ENCODE results near the gene PIAS3.

The PIAS3 gene

DNA sequence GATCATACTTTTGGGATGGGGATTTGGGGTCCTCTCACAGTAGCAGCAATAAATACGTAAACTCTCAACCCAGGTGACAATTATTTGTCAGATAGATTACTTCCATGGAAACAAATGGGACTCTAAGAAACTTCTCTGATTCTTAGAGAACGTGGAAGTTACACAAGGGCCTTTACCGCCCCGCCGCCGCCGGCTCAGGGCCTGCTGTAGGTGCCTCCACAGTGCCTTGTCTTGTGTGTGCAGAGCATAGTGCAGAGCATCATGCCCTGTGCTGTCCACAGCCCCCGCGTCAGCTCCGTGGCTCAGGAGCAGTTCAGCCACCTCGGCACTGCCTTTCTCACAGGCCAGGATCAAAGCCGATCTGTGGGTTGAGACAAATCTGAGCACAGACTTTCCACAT, 15.8 kb upstream of the PIAS3 start:
- peaks cover 52% of the 10 kb centered on the region for H3K27me3 ChIP-seq (ENCODE audit: control insufficient read depth, insufficient read depth, low read length)
- no peak overlapping the region for H3K9ac ChIP-seq (ENCODE audit: low read length)
- no peak overlapping the region for H3K4me3 ChIP-seq (ENCODE audit: low read depth, low read length)
- H3K4me1 ChIP-seq (ENCODE audit: control insufficient read depth, insufficient read depth, low read length): peaks cover 16% of the 10 kb centered on the region
- no peak overlapping the region for H3K27ac ChIP-seq (ENCODE audit: low read depth, low read length)
- H3K36me3 ChIP-seq (ENCODE audit: control insufficient read depth, insufficient read depth, low read length): no peaks in the 10 kb centered on the region
- no peaks in the 10 kb centered on the region for H3K9me3 ChIP-seq (ENCODE audit: control insufficient read depth, insufficient read depth, low read depth, low read length)

DNA sequence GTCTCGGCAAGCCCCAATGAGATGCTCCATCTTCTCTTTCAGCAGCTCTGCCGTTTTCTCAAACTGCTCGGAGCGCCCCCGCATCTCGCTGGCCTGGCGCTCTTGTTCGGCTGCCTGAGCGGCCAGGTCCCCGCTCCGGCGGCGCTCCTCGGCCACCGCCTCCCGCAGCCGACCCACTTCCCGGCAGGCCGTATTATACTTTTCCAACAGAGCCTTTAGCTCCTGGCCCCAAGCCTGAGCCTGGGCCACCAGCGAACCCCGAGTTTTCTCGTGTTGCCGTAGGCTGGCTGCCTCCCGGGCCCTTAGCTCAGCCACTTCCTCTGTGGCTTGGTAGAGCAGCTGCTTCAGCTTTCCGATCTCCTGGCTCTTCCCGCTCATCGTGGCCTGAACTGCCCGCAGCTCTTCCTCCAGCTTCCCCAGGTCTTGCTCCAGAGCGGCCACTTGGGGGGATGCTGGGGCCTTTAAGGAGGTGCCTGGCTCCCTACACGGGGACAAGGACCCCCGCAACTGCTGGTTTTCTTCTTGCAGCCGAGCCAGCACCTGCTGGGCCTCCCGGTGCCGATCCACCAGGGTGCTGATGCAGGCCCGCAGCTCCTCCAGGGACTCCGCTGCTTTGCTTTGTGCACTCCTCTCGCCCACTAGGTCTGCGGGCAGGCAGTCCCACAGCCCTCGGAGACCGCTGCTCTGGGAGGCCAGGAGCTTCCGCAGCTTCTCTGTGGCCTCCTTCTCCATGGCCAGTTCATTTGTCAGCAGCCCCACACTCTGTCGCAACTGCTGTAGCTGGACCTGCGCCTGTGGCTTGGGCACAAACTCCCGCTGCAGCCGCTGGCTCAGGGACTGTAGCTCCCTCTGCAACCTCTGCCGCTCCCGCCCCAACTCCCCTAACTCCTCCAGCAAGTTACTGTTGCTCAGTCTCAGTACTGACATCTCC, 13.4 kb upstream of the PIAS3 start:
- H3K9ac ChIP-seq (ENCODE audit: low read length): no peak overlapping the region
- no peak overlapping the region for H3K27ac ChIP-seq (ENCODE audit: low read depth, low read length)
- peak overlapping the region; percentile 53 for H3K4me3 ChIP-seq (ENCODE audit: low read depth, low read length)

GRCh38 chr1:145868232-145868631, 9.4 kb upstream of the PIAS3 start:
- peaks cover 20% of the 10 kb centered on the region for H3K27me3 ChIP-seq (ENCODE audit: control insufficient read depth, insufficient read depth, low read length)
- no peak overlapping the region for H3K27ac ChIP-seq (ENCODE audit: low read depth, low read length)
- no peaks in the 10 kb centered on the region for H3K36me3 ChIP-seq (ENCODE audit: control insufficient read depth, insufficient read depth, low read length)
- H3K9ac ChIP-seq (ENCODE audit: low read length): no peak overlapping the region
- H3K9me3 ChIP-seq (ENCODE audit: control insufficient read depth, insufficient read depth, low read depth, low read length): no peaks in the 10 kb centered on the region
- no peak overlapping the region for H3K4me3 ChIP-seq (ENCODE audit: low read depth, low read length)
- H3K4me1 ChIP-seq (ENCODE audit: control insufficient read depth, insufficient read depth, low read length): peaks cover 10% of the 10 kb centered on the region

More for the DNA sequence above, 13.4 kb upstream of the PIAS3 start:
- Histone ChIP-seq H3K36me3 (ENCODE audit: control insufficient read depth, insufficient read depth, low read length) (no peaks in the 10 kb centered on the region), H3K4me1 (ENCODE audit: control insufficient read depth, insufficient read depth, low read length) (peaks cover 10% of the 10 kb centered on the region), H3K27me3 (ENCODE audit: control insufficient read depth, insufficient read depth, low read length) (peaks cover 49% of the 10 kb centered on the region), H3K9me3 (ENCODE audit: control insufficient read depth, insufficient read depth, low read depth, low read length) (no peaks in the 10 kb centered on the region)

DNA sequence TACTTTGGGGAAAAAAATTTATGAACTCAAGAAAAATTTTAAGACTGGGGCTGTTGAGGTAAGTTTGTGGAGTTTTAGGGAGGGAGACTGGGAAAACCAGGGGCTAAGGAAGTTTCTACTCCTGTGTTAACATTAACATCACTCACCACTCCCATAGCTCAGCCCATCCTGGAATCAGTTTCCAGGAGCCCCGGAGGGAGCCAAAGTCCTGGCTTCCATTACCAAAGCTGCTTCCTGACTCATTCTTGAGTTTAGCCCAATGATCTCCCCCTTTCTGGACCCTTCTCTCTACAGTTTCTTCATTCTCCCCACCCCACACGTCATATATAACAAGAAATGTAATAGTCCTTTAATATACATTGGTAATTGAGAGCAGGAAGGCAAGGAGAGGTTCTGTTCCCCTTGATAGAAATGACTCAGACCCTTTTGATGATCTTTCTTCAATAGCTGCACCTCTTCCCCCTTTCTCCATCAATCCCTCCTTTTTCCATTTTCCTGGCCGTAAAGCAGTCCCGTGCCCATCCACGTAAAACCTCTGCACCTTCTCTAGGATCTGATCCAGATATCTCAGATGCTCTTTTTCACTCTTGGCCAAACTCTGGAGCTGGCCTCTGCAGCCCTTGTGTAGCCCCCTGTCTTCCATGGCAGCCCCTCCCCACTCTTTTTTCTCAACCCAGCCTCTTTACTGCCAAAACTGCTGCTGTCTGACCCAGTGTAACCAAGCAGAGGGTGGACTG, 4.6 kb upstream of the PIAS3 start:
- Histone ChIP-seq H3K4me1 (ENCODE audit: control insufficient read depth, insufficient read depth, low read length) (peaks cover 4% of the 10 kb centered on the region), H3K4me3 (ENCODE audit: low read depth, low read length) (no peak overlapping the region), H3K27ac (ENCODE audit: low read depth, low read length) (no peak overlapping the region), H3K27me3 (ENCODE audit: control insufficient read depth, insufficient read depth, low read length) (no peaks in the 10 kb centered on the region), H3K9ac (ENCODE audit: low read length) (no peak overlapping the region), H3K36me3 (ENCODE audit: control insufficient read depth, insufficient read depth, low read length) (no peaks in the 10 kb centered on the region), H3K9me3 (ENCODE audit: control insufficient read depth, insufficient read depth, low read depth, low read length) (no peaks in the 10 kb centered on the region)

DNA sequence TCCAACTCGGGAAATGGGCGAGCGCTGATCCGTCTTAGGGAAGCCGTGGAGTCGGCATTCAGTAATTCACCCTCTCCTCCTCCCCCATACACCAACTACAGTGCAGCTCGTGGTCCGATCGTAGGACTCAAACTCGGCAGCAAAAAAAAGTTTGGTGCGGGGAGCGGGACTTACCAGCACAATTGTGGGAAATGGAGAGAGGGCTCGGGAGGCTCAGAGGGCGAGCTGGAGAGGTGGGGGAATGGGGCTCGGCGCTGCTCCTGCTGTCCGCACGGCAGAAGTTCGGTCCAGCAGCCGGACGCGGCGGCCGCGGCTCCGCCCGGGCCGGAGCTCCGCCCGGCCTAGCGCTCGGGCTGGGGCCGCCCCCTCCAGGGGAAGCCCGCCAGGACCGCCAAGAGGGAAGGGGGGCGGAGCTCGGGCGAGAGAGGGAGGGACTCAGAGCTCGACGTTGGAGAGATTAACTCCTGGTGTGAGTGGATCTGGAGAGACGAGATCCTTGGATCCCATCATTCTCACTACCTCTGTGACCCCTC, 676 bp upstream of the PIAS3 start:
- Histone ChIP-seq H3K9me3 (ENCODE audit: control insufficient read depth, insufficient read depth, low read depth, low read length) (peaks cover 9% of the 10 kb centered on the region), H3K4me1 (ENCODE audit: control insufficient read depth, insufficient read depth, low read length) (peaks cover 9% of the 10 kb centered on the region), H3K27me3 (ENCODE audit: control insufficient read depth, insufficient read depth, low read length) (no peaks in the 10 kb centered on the region), H3K4me3 (ENCODE audit: low read depth, low read length) (peak overlapping the region; percentile 87), H3K36me3 (ENCODE audit: control insufficient read depth, insufficient read depth, low read length) (peaks cover 25% of the 10 kb centered on the region), H3K9ac (ENCODE audit: low read length) (peak overlapping the region; percentile 66), H3K27ac (ENCODE audit: low read depth, low read length) (no peak overlapping the region)

GRCh38 chr1:145858238-145858900, 512 bp downstream of the PIAS3 start:
- H3K9ac ChIP-seq (ENCODE audit: low read length): peak overlapping the region; percentile 74
- H3K27me3 ChIP-seq (ENCODE audit: control insufficient read depth, insufficient read depth, low read length): no peaks in the 10 kb centered on the region
- peaks cover 37% of the 10 kb centered on the region for H3K36me3 ChIP-seq (ENCODE audit: control insufficient read depth, insufficient read depth, low read length)
- peak overlapping the region; percentile 87 for H3K4me3 ChIP-seq (ENCODE audit: low read depth, low read length)
- H3K9me3 ChIP-seq (ENCODE audit: control insufficient read depth, insufficient read depth, low read depth, low read length): peaks cover 9% of the 10 kb centered on the region
- H3K27ac ChIP-seq (ENCODE audit: low read depth, low read length): no peak overlapping the region; the same call in 1 of the 2 replicates
- H3K4me1 ChIP-seq (ENCODE audit: control insufficient read depth, insufficient read depth, low read length): peaks cover 9% of the 10 kb centered on the region

- Histone ChIP-seq H3K4me3 (ENCODE audit: low read depth, low read length) (no peak overlapping the region), H3K36me3 (ENCODE audit: control insufficient read depth, insufficient read depth, low read length) (peaks cover 46% of the 10 kb centered on the region), H3K9me3 (ENCODE audit: control insufficient read depth, insufficient read depth, low read depth, low read length) (peaks cover 9% of the 10 kb centered on the region), H3K27ac (ENCODE audit: low read depth, low read length) (no peak overlapping the region), H3K9ac (ENCODE audit: low read length) (no peak overlapping the region), H3K27me3 (ENCODE audit: control insufficient read depth, insufficient read depth, low read length) (no peaks in the 10 kb centered on the region), H3K4me1 (ENCODE audit: control insufficient read depth, insufficient read depth, low read length) (peaks cover 9% of the 10 kb centered on the region)
Observed at GRCh38 chr1:145857170-145857569, 1.7 kb downstream of the PIAS3 start.

DNA sequence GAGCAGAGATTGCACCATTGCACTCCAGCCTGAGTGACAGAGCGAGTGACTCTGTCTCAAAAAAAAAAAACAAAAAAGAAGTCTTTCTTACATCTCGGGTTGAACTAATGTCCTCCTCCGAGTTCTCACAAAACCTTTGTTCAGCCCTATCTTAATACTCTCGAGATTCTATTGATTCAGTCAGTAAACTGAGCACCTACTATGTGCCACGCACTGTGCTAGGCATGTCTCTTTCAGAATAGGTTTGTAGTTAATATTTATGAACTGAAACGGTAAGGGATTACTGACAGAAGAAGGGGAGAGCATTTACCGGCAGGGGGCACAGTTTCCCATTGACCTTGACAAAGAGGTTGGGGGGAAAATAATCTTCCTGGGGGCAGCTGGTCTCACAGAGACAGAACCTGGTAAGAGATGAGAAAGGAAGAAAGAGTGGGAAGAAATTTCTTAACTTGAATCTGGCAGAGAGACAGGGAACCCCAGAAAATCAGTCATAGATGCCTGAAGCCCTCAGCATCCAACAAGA, 3.4 kb downstream of the PIAS3 start:
- no peak overlapping the region for H3K4me3 ChIP-seq (ENCODE audit: low read depth, low read length)
- peaks cover 59% of the 10 kb centered on the region for H3K36me3 ChIP-seq (ENCODE audit: control insufficient read depth, insufficient read depth, low read length)
- H3K4me1 ChIP-seq (ENCODE audit: control insufficient read depth, insufficient read depth, low read length): peaks cover 9% of the 10 kb centered on the region
- no peaks in the 10 kb centered on the region for H3K27me3 ChIP-seq (ENCODE audit: control insufficient read depth, insufficient read depth, low read length)
- H3K27ac ChIP-seq (ENCODE audit: low read depth, low read length): no peak overlapping the region
- H3K9ac ChIP-seq (ENCODE audit: low read length): no peak overlapping the region
- H3K9me3 ChIP-seq (ENCODE audit: control insufficient read depth, insufficient read depth, low read depth, low read length): peaks cover 9% of the 10 kb centered on the region

- no peak overlapping the region for H3K4me3 ChIP-seq (ENCODE audit: low read depth, low read length)
- peaks cover 8% of the 10 kb centered on the region for H3K4me1 ChIP-seq (ENCODE audit: control insufficient read depth, insufficient read depth, low read length)
- no peak overlapping the region for H3K27ac ChIP-seq (ENCODE audit: low read depth, low read length)
- H3K9ac ChIP-seq (ENCODE audit: low read length): no peak overlapping the region
- H3K9me3 ChIP-seq (ENCODE audit: control insufficient read depth, insufficient read depth, low read depth, low read length): no peaks in the 10 kb centered on the region
- no peaks in the 10 kb centered on the region for H3K27me3 ChIP-seq (ENCODE audit: control insufficient read depth, insufficient read depth, low read length)
- H3K36me3 ChIP-seq (ENCODE audit: control insufficient read depth, insufficient read depth, low read length): peaks cover 62% of the 10 kb centered on the region
Observed at GRCh38 chr1:145849356-145850160, 9.3 kb downstream of the PIAS3 start.

DNA sequence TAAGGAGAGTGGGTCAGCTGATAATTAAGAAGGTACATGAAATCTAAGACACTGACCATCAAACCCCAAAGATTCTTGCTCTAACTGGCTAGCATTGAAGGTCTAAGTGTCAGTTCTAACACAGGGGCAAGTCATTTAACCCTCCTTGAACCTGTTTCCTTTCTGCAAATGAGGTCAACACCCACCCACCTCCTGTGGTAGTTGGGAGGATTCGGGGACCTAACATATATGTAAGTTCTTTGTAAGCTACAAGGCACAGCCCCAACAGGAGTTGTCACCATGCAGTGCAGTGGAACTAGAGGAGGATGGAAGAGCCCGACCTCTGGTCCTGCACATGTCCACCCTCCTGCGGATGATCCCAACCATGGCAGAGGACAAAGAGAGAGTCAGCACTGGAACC, 11.1 kb downstream of the PIAS3 start:
- Histone ChIP-seq H3K27me3 (ENCODE audit: control insufficient read depth, insufficient read depth, low read length) (no peaks in the 10 kb centered on the region), H3K4me3 (ENCODE audit: low read depth, low read length) (no peak overlapping the region), H3K27ac (ENCODE audit: low read depth, low read length) (no peak overlapping the region), H3K9me3 (ENCODE audit: control insufficient read depth, insufficient read depth, low read depth, low read length) (no peaks in the 10 kb centered on the region), H3K9ac (ENCODE audit: low read length) (no peak overlapping the region), H3K36me3 (ENCODE audit: control insufficient read depth, insufficient read depth, low read length) (peaks cover 54% of the 10 kb centered on the region), H3K4me1 (ENCODE audit: control insufficient read depth, insufficient read depth, low read length) (peaks cover 8% of the 10 kb centered on the region)

Data from HUES6 (cell line).